Activated CD8-positive, alpha-beta T cell treated with anti-CD3 and anti-CD28 coated beads for 36 hours (primary cell): ENCODE measurements around the gene TFDP1. TPM values are rescaled to one million over a fixed set of nuclear protein-coding genes. Genes with fewer than 3 reads are reported as not detected.
A peak's percentile ranks its signal among the peaks of the same experiment; 100 is the strongest.

Experiments used
- ATAC-seq: fragments of 200-7000 bp; cut with Tn5 transposase; one replicate; pipeline ENCODE4 v1.10.0; 2021; ENCODE audit warnings: mild to moderate bottlenecking, moderate library complexity
- CTCF ChIA-PET: fragments of 350-600 bp; sonication (Branson Sonifier 250); formaldehyde crosslinking; loops from one replicate; lab custom pipeline; 2021; ENCODE audit warnings: antibody characterized with exemption; lab: Charles Lee
- POLR2A ChIA-PET: fragments of 350-600 bp; sonication (Branson Sonifier 250); formaldehyde crosslinking; loops from one replicate; lab custom pipeline; 2021; ENCODE audit warnings: antibody characterized with exemption; lab: Charles Lee
- DNase-seq: peaks from one replicate; pipeline ENCODE4 v3.0.0-alpha.2; 2020
- H3K27ac Mint-ChIP-seq: one replicate; pipeline ENCODE4 v1.8.0; 2021; ENCODE audit warnings: mild to moderate bottlenecking, mixed read lengths
- H3K27me3 Mint-ChIP-seq: one replicate; pipeline ENCODE4 v1.8.0; 2021; ENCODE audit warnings: mixed read lengths
- H3K36me3 Mint-ChIP-seq: one replicate; pipeline ENCODE4 v1.8.0; 2021; ENCODE audit warnings: low read depth, mixed read lengths
- H3K4me1 Mint-ChIP-seq: one replicate; pipeline ENCODE4 v1.8.0; 2021; ENCODE audit warnings: low read depth, mixed read lengths
- H3K4me3 Mint-ChIP-seq: one replicate; pipeline ENCODE4 v1.8.0; 2021; ENCODE audit warnings: mild to moderate bottlenecking, moderate library complexity, mixed read lengths
- H3K9me3 Mint-ChIP-seq: one replicate; pipeline ENCODE4 v1.8.0; 2021; ENCODE audit warnings: mixed read lengths
- CTCF ChIP-seq: fragments of 200-600 bp; IDR thresholded peaks from one replicate; pipeline ENCODE4 v1.8.0; 2022; ENCODE audit warnings: antibody characterized with exemption, mild to moderate bottlenecking
- intact Hi-C: fragments of 100-400 bp; cut with micrococcal nuclease; formaldehyde crosslinking; loops from one replicate; pipeline ENCODE4 v1.10.0; 2022
- total RNA-seq, 2 experiments: library from RNA; stranded (reverse); gene quantifications; one replicate each; pipeline ENCODE4 v1.2.3, GENCODE V29; 2021

The TFDP1 gene
- total RNA-seq, 2 experiments from 2014 or later: 174 to 184 TPM

DNA sequence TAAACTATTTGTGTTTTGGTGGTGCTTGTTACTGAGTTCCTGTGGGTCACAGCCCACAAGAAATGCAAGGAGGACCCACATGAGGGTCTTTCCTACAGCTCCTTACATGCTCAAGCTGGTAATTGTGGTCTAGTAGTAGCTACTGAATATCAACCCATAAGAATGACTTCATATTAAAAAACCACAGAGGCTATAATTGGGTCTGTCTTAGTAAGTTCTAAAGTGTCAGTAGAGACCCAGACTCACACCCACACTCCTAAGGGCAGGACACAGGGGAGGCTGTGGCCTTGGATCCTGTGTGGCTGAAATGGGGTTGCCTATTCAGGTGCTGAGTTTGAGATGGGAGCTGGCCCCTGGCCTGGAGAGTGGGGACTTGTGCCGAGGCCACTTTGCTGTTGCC lies 19.6 kb downstream of the TFDP1 start:
- ChIA-PET CTCF (no interaction called here), POLR2A (interaction anchor here (1.2 kb wide), 1 partner anchor 18 kb away, joined by 3 read pairs; no protein-coding TSS in a partner anchor)
- Mint-ChIP-seq H3K9me3 (no peaks in the 10 kb centered on the region), H3K27me3 (no peaks in the 10 kb centered on the region), H3K4me3 (no peak overlapping the region), H3K4me1 (peaks cover 32% of the 10 kb centered on the region), H3K27ac (no peak overlapping the region), H3K36me3 (peaks cover 32% of the 10 kb centered on the region)
- no peak for TF ChIP-seq CTCF
- ATAC-seq (peak; percentile 72), DNase-seq (no peak)
- intact Hi-C loops: no loop called here

DNA sequence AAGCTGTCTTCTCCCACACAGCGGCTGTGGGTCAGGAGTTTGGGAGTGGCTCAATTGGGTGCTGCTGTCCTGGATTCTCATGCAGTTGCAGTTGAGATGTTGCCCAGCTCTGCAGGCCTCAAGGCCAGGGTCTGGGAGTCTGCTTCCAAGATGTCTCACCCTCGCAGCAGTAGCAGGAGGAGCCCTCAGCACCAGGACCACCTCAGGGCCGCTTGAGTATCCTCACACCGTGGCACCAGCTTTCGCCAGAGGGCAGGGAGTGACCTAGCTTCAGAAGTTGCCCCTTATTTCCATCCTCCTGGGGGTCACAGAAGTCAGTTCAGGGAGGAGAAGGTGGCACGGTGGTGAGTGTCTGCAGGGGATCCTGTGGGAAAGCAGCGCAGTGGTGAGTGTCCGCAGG lies 20.9 kb downstream of the TFDP1 start:
- Mint-ChIP-seq H3K36me3 (peaks cover 27% of the 10 kb centered on the region), H3K27ac (no peak overlapping the region), H3K4me3 (no peak overlapping the region), H3K4me1 (peaks cover 30% of the 10 kb centered on the region), H3K9me3 (no peaks in the 10 kb centered on the region), H3K27me3 (no peaks in the 10 kb centered on the region)
- TF ChIP-seq CTCF: no peak
- intact Hi-C loops: no loop called here
- POLR2A ChIA-PET: no interaction called here
- no peak for DNase-seq
- CTCF ChIA-PET: no interaction called here
- ATAC-seq: no peak

DNA sequence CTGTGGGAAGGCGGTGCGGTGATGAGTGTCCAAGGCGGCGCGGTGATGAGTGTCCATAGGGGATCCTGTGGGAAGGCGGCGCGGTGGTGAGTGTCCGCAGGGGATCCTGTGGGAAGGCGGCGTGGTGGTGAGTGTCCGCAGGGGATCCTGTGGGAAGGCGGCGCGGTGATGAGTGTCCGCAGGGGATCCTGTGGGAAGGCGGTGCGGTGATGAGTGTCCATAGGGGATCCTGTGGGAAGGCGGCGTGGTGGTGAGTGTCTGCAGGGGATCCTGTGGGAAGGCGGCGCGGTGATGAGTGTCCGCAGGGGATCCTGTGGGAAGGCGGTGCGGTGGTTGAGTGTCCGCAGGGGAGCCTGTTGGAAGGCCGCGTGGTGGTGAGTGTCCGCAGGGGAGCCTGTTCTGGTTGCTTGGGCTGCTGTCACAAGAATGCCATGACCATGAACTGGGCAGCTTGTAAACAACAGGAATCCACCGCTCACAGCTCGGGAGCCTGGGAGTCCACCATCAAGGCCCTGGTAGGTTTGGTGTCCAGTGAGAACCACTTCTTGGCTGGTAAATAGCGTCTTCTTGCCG lies 21.4 kb downstream of the TFDP1 start:
- intact Hi-C loops: no loop called here
- Mint-ChIP-seq H3K36me3 (peaks cover 31% of the 10 kb centered on the region), H3K27ac (no peak overlapping the region), H3K9me3 (no peaks in the 10 kb centered on the region), H3K4me3 (no peak overlapping the region), H3K27me3 (no peaks in the 10 kb centered on the region), H3K4me1 (peaks cover 26% of the 10 kb centered on the region)
- POLR2A ChIA-PET: no interaction called here
- TF ChIP-seq CTCF: no peak
- no peak for ATAC-seq
- CTCF ChIA-PET: no interaction called here
- DNase-seq: no peak

DNA sequence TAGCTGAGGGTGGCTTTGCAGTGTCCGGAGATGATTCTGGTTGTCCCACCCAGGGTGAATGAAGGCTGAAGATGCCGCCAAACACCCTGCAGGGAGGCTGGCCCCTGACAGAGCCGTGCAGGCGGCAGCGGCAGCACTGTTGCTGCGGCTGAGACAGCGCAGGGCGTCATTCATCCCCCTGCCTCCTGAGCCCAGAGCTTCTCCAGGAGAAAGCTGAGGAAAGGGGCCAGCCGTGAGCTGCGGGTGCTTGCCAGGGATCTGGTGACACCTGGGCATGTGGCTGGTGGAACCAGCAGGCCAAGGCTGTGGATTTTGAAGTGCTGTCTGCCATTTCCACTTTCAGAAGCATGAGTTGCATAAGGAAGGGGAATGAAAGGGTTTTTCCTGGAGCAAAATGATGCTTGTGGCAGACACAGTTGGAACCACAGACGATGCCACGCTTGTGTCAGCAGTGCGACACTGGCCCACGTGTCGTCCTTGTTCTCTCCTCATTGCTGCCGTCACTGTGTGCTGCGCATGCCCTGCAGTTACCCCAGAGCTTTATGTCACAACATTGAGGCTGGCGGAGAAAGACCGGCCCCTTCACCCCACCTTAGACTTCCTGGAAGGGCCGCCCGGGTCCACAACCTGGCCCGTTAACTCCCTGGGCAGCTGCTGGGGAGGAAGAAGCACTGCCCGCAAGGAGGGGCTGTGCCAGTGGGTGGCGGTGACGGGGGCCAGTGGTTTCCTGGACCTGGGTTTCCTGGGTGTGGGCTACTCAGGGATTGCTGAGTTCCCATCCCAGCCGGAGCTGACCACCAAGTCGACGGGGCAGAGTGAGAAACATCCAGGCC lies 22.7 kb downstream of the TFDP1 start:
- peaks cover 21% of the 10 kb centered on the region for H3K4me1 Mint-ChIP-seq
- H3K36me3 Mint-ChIP-seq: peaks cover 44% of the 10 kb centered on the region
- intact Hi-C loops: no loop called here
- no peak overlapping the region for H3K27ac Mint-ChIP-seq
- no peak for TF ChIP-seq CTCF
- ATAC-seq: no peak
- ChIA-PET CTCF (no interaction called here), POLR2A (no interaction called here)
- no peaks in the 10 kb centered on the region for H3K27me3 Mint-ChIP-seq
- no peak for DNase-seq
- no peaks in the 10 kb centered on the region for H3K9me3 Mint-ChIP-seq
- H3K4me3 Mint-ChIP-seq: no peak overlapping the region
